ENCODE measurements around the gene KCNK1.

The KCNK1 gene

GRCh38 chr1:233704898-233705723 is 91.2 kb downstream of the KCNK1 start:
- no peak for DNase-seq (ENCODE audit: low read depth in 3 of 3)

- no peak for DNase-seq (ENCODE audit: low read depth in 3 of 3)
Measured at GRCh38 chr1:233707153-233707879, 93.4 kb downstream of the KCNK1 start.

- no peak for DNase-seq (ENCODE audit: low read depth in 3 of 3)
Measured at GRCh38 chr1:233707880-233708815, 94.2 kb downstream of the KCNK1 start.

GRCh38 chr1:233710031-233710430 is 96.1 kb downstream of the KCNK1 start:
- DNase-seq (ENCODE audit: low read depth in 3 of 3) = no peak

- DNase-seq (ENCODE audit: low read depth in 3 of 3) = no peak
Measured at GRCh38 chr1:233710507-233710906, 96.6 kb downstream of the KCNK1 start.

- no peak for DNase-seq (ENCODE audit: low read depth in 3 of 3)
Measured at GRCh38 chr1:233714631-233715217, 100.8 kb downstream of the KCNK1 start.

- DNase-seq (ENCODE audit: low read depth in 3 of 3) = no peak
Measured at GRCh38 chr1:233718057-233718456, 104.2 kb downstream of the KCNK1 start.

- DNase-seq (ENCODE audit: low read depth in 3 of 3) = no peak
Measured at GRCh38 chr1:233719655-233720341, 105.9 kb downstream of the KCNK1 start.

GRCh38 chr1:233721004-233721595 is 107.2 kb downstream of the KCNK1 start:
- DNase-seq (ENCODE audit: low read depth in 3 of 3) = no peak

Data from stimulated activated CD4-positive, alpha-beta T cell treated with anti-CD3 and anti-CD28 coated beads, TNF-alpha, amount 100 ng/mL, for 48 hours (primary cell).